ENCODE data around the gene ST7. TPM values are rescaled to one million over a fixed set of nuclear protein-coding genes. Genes with fewer than 3 reads are reported as not detected.

The ST7 gene
- total and polyA plus RNA-seq, 2 experiments from 2014 or later = 31.2 to 38.5 TPM

DNA sequence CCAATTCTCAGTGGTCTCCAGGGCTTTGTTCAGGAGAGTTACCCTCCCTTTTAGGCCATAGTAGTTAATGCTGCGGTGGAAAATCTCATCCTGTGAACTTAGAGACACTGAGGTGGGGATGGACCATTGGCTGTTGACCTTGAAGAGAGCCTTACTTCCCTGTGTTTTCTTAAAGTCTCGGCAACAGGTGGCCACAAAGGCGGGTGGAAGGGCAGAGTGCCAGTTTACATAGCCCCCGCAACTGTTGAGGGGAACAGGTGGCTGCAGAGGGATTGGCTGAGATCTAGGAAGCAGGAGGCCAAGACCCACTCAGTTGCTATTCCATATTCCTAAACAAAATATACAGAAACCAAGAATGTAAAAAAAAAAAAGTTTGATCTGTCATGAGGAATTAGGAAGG, 160.6 kb downstream of the ST7 start:
- Histone ChIP-seq H3K27me3 (no peaks in the 10 kb centered on the region), H3K9me3 (ENCODE audit: low read depth) (no peaks in the 10 kb centered on the region), H3K79me2 (peaks cover 2% of the 10 kb centered on the region), H3K36me3 (replicated peaks; ENCODE audit: insufficient read depth, low read depth) (no peaks in the 10 kb centered on the region), H3K4me3 (no peak overlapping the region), H3K4me1 (ENCODE audit: insufficient read depth) (no peaks in the 10 kb centered on the region), H4K20me1 (ENCODE audit: insufficient read depth, poor library complexity, severe bottlenecking) (no peaks in the 10 kb centered on the region), H3K4me2 (no peak overlapping the region), H3K27ac (no peak overlapping the region), H2AFZ (no peak overlapping the region), H3K9me2 (replicated peaks; ENCODE audit: insufficient read depth) (no peaks in the 10 kb centered on the region)
- 93% methylated on average over 4 of the region's 4 CpGs for WGBS (ENCODE audit: low lambda C conversion rate, missing lambda C conversion rate)
- DNase-seq (ENCODE audit: low spot score) = no peak
- TF ChIP-seq, protein P1, sequence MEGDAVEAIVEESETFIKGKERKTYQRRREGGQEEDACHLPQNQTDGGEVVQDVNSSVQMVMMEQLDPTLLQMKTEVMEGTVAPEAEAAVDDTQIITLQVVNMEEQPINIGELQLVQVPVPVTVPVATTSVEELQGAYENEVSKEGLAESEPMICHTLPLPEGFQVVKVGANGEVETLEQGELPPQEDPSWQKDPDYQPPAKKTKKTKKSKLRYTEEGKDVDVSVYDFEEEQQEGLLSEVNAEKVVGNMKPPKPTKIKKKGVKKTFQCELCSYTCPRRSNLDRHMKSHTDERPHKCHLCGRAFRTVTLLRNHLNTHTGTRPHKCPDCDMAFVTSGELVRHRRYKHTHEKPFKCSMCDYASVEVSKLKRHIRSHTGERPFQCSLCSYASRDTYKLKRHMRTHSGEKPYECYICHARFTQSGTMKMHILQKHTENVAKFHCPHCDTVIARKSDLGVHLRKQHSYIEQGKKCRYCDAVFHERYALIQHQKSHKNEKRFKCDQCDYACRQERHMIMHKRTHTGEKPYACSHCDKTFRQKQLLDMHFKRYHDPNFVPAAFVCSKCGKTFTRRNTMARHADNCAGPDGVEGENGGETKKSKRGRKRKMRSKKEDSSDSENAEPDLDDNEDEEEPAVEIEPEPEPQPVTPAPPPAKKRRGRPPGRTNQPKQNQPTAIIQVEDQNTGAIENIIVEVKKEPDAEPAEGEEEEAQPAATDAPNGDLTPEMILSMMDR (IDR thresholded peaks at IDR 0.05; ENCODE audit: poor library complexity) = no peak
- no peak for TF ChIP-seq EZH2phosphoT487 (IDR thresholded peaks at IDR 0.05; ENCODE audit: low read depth, severe bottlenecking, unreplicated experiment)
- no peak for TF ChIP-seq EZH2 (IDR thresholded peaks at IDR 0.05; ENCODE audit: borderline replicate concordance)

DNA sequence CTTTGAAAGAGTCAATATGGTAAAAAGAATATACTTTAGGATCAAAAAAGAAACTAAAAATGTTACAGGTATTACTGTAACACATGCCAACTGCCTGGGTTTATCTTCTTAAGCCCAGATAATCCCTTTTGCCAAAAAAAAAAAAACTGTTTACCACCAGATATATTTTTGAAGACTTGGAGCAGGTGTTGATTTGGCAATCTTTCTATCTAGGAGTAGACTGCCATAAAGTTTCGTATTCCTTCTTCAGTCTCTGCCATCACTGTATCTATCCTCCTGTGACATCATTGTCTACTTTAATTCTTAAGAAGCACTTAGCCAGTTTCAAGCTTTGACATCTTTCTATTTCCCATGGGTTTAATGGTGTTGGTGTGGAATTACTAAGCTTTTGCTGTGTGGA, 161.0 kb downstream of the ST7 start:
- no peak overlapping the region for H3K27ac ChIP-seq
- no peak overlapping the region for H3K4me3 ChIP-seq
- WGBS (ENCODE audit: low lambda C conversion rate, missing lambda C conversion rate) = 83% methylated on average over 1 of the region's 1 CpG
- H3K36me3 ChIP-seq (replicated peaks; ENCODE audit: insufficient read depth, low read depth) = no peaks in the 10 kb centered on the region
- no peaks in the 10 kb centered on the region for H3K4me1 ChIP-seq (ENCODE audit: insufficient read depth)
- no peak overlapping the region for H2AFZ ChIP-seq
- H4K20me1 ChIP-seq (ENCODE audit: insufficient read depth, poor library complexity, severe bottlenecking) = no peaks in the 10 kb centered on the region
- no peaks in the 10 kb centered on the region for H3K27me3 ChIP-seq
- no peaks in the 10 kb centered on the region for H3K9me2 ChIP-seq (replicated peaks; ENCODE audit: insufficient read depth)
- H3K79me2 ChIP-seq = peaks cover 2% of the 10 kb centered on the region
- no peak for DNase-seq (ENCODE audit: low spot score)
- H3K9me3 ChIP-seq (ENCODE audit: low read depth) = no peaks in the 10 kb centered on the region
- TF ChIP-seq, protein P1 (IDR thresholded peaks at IDR 0.05; ENCODE audit: poor library complexity) = no peak
- TF ChIP-seq EZH2 (IDR thresholded peaks at IDR 0.05; ENCODE audit: borderline replicate concordance) (no peak), EZH2phosphoT487 (IDR thresholded peaks at IDR 0.05; ENCODE audit: low read depth, severe bottlenecking, unreplicated experiment) (no peak)
- H3K4me2 ChIP-seq = no peak overlapping the region

DNA sequence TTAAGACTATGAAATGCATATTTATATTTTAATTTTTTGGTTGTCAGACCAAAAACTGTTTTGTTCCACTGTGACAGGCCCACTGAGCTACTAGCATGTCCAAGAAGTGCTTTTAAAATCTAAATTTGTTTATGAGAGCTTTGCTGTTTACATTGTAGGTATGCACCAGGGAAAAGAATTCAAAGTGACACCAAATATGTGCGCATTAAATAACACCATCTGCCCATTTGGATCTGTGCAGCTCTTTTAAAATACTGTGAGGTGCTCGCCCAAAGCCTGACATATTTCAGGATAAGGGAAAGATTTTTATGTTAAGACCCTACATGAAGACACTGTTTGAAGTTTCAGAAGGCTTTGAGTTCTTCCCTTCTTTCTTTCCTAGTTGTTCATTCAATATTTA, 162.9 kb downstream of the ST7 start:
- Histone ChIP-seq H3K36me3 (replicated peaks; ENCODE audit: insufficient read depth, low read depth) (no peaks in the 10 kb centered on the region), H3K4me3 (no peak overlapping the region), H3K79me2 (no peaks in the 10 kb centered on the region), H3K9me2 (replicated peaks; ENCODE audit: insufficient read depth) (no peaks in the 10 kb centered on the region), H3K27me3 (no peaks in the 10 kb centered on the region), H3K9me3 (ENCODE audit: low read depth) (no peaks in the 10 kb centered on the region), H3K4me1 (ENCODE audit: insufficient read depth) (no peaks in the 10 kb centered on the region), H4K20me1 (ENCODE audit: insufficient read depth, poor library complexity, severe bottlenecking) (no peaks in the 10 kb centered on the region), H2AFZ (no peak overlapping the region), H3K4me2 (no peak overlapping the region), H3K27ac (no peak overlapping the region)
- WGBS (ENCODE audit: low lambda C conversion rate, missing lambda C conversion rate) = 64% methylated on average over 2 of the region's 2 CpGs
- no peak for DNase-seq (ENCODE audit: low spot score)
- TF ChIP-seq, protein P1 (IDR thresholded peaks at IDR 0.05; ENCODE audit: poor library complexity) = no peak
- TF ChIP-seq EZH2phosphoT487 (IDR thresholded peaks at IDR 0.05; ENCODE audit: low read depth, severe bottlenecking, unreplicated experiment) (no peak), EZH2 (IDR thresholded peaks at IDR 0.05; ENCODE audit: borderline replicate concordance) (no peak)

DNA sequence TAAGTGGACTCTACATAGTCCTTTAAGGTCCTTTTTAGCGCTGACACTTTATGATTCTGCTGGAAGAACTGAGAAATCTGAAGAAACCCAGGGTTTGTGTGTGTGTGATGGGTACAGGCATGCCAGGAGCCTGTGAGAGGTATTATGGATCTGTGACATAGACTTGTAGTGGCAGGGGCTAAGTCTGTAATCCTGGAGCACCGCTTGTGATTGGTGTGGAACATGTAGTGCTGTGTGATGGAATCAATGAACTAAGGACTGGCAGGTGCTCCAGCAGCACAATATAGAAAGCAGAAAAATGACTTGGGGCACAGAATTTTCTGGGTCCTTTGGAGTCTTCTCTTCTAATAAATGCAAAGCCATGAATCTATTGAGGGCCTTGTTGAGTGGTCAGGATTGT, 163.9 kb downstream of the ST7 start:
- Histone ChIP-seq H3K4me2 (no peak overlapping the region), H3K4me1 (ENCODE audit: insufficient read depth) (no peaks in the 10 kb centered on the region), H2AFZ (no peak overlapping the region), H3K36me3 (replicated peaks; ENCODE audit: insufficient read depth, low read depth) (no peaks in the 10 kb centered on the region), H3K79me2 (no peaks in the 10 kb centered on the region), H3K27ac (no peak overlapping the region), H3K4me3 (no peak overlapping the region), H3K9me2 (replicated peaks; ENCODE audit: insufficient read depth) (no peaks in the 10 kb centered on the region), H4K20me1 (ENCODE audit: insufficient read depth, poor library complexity, severe bottlenecking) (no peaks in the 10 kb centered on the region), H3K9me3 (ENCODE audit: low read depth) (no peaks in the 10 kb centered on the region), H3K27me3 (no peaks in the 10 kb centered on the region)
- WGBS (ENCODE audit: low lambda C conversion rate, missing lambda C conversion rate) = 98% methylated on average over 2 of the region's 2 CpGs
- no peak for DNase-seq (ENCODE audit: low spot score)
- TF ChIP-seq EZH2 (IDR thresholded peaks at IDR 0.05; ENCODE audit: borderline replicate concordance) (no peak), EZH2phosphoT487 (IDR thresholded peaks at IDR 0.05; ENCODE audit: low read depth, severe bottlenecking, unreplicated experiment) (no peak)
- TF ChIP-seq, protein P1 (IDR thresholded peaks at IDR 0.05; ENCODE audit: poor library complexity) = no peak

All from hepatocyte (in vitro differentiated cells).